ENCODE results near the gene MYO5B.

GRCh38 chr18:50158866-50159653 lies 35.9 kb downstream of the MYO5B start:
- no peak for TF ChIP-seq CTCF (conservative IDR thresholded peaks at IDR 0.05 in 1 of 2, IDR thresholded peaks at IDR 0.05 in 1 of 2; ENCODE audit: extremely low read depth in 1 of 2, insufficient read depth in 1 of 2, low read depth in 1 of 2, low read length in 2 of 2)
- no peak for TF ChIP-seq EZH2 (IDR thresholded peaks at IDR 0.05; ENCODE audit: borderline replicate concordance, low read length)

All from mammary epithelial cell (primary cell).